ENCODE results near the gene PHKA2.

The PHKA2 gene

GRCh38 chrX:18887177-18887824, 96.6 kb downstream of the PHKA2 start:
- DNase-seq: no peak

DNA sequence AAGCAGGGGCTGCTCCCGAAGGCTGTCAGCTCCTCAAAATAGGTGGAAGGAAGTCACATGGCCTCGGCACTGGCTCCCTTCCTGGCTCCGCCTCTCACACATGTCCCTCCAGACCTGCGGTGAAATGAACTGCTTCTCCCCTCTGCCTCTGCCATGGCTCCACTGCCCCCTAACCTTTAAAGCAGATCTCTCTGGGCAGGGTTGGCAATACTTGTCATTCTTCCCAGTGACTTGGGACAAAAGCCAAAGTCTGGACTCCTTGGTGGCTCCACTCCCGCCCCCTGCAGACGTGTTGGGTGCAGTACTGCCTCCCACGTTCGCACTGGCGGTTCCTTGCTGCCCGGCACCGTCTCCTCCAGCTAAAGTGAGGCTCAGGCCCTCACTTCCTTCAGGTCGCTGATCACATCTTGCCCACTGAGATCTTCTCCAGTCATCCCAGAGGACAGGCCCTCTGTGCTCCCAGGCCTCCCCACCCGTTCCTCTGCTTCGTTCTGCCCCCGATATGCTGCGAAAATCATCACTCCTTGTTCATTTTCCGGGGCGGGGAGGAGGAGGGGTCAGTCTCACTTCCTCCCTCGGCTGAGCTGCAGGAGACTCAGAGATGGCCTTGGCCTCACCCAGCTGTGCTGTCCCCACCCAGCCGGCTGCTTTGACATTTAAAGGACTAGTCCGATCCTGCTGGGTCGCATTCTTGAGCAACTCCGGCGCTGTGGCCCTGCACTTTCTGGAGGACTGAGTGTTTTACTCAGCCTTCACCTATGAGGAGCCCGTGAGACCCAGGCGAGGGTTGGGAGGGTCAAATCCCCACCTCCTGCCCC, 97.4 kb downstream of the PHKA2 start:
- peak; percentile 40 for DNase-seq

- DNase-seq: no peak
These were observed 97.9 kb downstream of the PHKA2 start for GRCh38 chrX:18886005-18886343.

DNA sequence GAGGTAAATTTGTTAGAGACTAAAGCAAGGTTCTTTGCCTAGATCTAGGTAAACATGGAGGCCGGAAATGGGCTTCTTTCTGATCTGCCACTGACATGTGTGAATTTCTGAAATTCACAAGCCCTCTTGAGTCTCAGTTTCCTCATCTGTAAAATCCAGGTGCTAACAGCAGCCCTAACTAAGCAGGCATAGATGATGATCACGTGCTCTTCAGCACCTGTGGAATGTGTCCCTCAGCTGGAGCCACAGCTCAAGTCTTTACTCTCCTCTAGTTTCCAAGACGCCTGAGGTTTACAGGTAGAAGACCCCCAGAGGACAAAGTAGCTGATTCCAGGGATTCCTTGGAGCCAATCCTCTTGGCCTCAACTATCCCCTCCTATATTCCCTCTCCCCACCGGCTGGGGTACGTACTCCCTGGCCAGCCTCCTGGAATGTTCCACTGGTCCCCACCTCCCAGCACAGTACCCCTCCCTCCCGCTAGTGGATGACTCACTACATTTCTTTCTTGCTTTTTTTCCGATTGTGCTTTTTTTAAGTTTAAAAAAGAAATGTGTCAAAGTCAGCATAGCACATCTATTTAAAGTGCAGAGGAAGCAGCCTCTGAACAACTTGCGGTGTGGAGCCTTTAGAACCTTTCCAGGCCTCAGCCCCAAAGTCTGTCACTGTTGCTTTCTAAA, 98.4 kb downstream of the PHKA2 start:
- peak; percentile 3 for DNase-seq

DNA sequence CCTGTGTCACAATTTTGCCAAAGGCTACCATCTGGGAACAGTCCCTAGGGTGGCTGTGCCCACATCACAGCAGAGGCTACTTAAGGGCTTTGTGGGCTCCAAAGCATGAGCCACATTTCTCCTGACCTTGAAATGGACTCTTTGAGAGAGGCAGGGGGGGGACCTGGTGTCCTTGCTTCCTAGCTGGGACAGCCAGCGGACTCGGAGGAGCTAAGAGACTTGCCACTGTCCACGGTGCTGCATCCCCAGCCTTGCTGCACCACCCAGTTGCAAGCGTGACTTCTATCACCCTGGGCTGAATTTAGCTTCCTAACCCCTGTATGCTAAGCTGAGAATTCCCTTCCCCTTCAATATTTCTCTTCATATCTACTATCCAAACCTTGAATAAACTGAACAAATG, 99.0 kb downstream of the PHKA2 start:
- no peak for DNase-seq

DNA sequence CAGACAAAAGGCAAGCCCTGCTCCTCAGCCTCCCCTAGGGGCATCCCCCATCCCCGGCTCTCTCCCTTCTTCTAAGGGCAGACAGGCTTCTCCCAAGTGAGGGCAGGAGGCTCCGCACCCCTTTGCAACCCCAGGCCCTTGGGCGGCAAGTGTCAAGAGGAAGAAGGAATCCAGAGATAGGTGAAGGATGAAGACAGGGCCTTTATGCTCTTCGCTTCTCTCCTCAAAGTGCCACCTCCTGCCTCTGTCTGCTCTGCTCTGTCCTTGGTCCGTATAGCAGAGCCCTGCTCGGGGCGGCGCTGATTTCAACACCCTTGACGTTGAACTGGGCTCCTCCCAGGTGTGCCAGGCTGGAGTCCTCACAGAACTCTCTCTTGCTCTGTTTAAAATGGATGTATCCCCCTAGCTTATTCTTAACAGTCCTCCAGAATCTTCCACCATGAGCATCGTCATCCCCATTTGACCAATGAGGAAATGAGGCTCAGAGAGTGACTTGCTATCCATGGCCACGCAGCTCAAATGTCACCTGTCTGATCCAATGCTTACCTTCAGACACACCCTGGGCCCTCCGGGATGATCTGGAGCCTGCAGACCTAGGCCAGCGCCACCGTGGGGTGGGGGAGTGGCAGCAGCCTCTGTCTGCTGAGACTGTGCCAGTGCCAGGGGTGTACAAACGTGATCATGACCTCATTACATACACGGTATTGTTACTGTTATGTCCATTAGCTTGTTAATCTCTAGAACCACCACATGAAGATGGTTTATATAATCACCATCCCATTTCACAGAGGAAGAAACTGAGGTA, 99.8 kb downstream of the PHKA2 start:
- DNase-seq: no peak

DNA sequence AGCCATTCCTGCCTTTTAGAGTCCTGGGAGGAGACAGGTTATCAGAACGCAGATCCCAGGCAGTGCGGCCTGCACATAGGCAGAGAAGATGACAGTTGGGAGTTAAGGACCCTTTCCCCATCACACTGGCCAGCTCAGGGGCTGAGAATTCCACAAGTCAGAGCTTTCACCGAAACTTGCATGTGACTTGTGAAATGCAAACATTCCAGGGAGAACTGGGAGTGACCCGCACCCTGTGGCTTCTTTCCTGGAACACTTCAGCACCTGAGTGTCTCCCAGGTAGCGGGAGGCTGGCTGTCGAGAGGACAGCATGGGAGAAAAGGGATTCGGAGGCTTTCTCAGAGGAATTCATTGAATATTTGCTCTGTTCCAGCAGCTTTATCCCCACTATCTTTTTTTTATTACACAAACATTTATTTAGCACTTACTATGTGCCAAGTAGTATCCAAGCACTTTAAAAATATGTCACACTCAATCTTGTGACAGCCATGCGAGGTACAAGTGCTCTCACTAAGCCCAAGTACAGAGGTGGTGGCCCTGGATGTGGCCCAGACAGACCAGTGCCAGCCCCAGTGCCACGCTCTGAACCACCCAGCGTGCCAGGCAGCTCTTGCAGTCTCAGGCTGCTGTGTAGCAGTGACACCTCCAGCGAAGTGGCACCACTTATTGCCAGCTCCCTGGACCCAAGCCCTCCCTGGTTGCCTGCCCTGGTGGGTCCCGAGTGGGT, 100.5 kb downstream of the PHKA2 start:
- DNase-seq: no peak

DNA sequence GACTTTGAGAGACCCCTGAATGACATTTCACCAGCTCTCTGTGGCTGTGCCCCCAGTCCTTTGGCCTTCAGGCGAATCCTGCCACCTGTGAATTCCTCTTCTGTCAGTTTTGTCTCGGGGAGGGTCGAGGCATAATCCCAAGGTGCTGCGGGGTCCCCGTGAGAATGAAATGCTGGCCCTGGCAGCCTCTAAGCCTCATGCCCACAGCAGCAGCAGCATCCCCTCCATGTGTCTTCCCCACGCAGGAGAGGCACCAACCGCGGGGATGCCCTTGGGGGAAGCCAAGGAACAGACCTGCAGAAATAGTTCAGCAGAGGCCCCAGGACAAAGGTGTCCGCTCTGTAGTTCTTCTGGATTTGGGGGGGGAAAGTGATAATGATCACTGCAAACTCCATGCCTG, 104.8 kb downstream of the PHKA2 start:
- DNase-seq: no peak

GRCh38 chrX:18877469-18877868, 106.4 kb downstream of the PHKA2 start:
- no peak for DNase-seq

DNA sequence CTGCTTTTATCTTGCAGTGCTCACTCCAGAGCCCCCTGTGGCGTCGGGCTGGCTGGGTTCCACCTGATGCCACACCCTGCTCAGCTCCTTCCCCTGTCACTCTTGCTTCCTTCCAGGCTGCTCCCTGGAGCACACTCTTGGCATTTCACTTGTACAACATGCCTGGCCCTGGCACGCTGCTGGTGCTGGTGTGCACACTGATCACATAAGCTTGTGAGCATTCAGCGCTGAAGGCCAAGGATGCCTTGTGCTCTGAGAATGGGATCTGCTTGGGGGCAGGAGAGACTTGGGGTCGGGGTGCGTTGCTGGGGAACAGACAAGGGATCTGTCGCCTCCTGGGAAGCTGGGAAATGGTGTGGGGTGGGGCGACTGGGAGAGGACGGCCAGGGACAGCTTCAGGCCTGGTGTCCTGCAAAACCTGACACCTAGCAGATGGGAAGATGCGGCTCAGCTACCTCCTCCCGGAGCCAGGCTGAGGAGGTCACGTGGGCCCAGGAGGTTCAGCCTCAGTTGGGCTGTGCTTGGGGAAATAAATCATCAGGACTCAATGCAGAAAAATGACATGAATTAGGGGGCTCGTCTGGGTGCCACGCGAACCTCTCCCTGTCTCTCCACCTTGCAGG, 108.5 kb downstream of the PHKA2 start:
- DNase-seq: no peak

GRCh38 chrX:18874560-18875255, 109.2 kb downstream of the PHKA2 start:
- no peak for DNase-seq

DNA sequence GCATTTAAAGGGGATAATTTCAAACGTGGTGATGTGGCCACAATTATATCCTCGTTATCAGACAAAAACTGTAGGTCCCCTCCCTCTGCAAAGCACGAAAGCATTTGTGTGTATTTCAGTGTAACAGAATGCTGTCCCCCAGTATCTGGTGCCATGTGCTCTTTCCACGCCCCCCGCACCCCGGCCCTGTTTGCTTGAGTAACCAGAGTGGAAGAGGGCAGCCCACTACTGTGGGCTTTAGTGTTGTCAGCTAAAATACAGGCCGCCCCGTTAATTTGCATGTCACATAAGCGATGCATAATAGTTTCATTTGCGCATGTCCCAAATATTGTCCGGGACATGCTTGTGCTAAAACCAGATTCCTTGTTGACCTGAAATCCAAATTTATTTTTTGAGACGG, 110.1 kb downstream of the PHKA2 start:
- DNase-seq: no peak

DNA sequence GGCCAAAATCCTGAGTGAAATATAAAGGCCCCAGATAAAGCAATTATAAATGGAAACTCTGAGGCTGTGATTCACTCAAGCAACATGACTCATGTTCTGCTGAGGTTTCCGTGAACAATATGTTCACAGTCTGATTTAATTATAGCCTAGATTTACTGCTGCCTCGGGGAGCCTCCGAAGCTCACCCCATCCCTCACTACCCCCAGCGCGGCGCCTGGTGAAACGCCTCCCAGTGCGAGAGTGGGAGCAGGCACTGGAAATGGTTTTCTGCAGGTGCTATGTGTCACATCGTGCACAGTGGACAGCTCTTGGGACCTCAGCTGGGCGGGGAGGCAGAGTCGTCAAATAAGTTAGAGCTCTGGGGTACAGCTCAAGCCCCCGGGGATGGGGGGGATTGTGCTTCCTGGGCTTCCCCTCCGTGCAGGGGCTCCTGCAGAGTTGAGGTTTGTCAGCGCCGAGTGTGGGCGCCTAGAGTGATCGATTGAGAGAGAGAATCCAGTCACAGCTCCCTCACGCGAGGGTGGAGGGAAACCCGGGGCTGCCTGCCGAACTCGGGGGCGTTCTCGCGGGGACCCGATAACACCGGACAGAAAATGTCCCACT, 110.6 kb downstream of the PHKA2 start:
- DNase-seq: no peak

- no peak for DNase-seq
These were observed 111.3 kb downstream of the PHKA2 start for GRCh38 chrX:18872621-18873020.

DNA sequence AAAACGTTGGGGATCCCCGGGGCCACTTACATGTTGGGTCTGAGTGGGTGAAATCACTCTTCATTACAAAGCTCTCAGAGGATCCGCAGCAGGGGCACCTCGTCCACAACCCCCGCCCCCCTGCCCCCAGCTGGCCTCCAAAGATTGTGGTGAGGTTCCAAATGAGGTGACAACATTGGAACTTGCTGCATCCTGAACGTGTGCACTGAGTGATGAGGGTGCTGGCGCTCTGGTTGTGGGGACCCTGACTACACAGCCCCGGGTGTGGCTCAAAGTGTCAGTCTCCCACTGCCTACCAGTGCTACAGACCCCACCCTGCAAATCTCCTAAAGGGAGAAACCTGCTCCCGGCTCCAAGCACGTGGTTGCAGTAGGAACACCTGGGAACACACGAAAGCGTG, 111.9 kb downstream of the PHKA2 start:
- no peak for DNase-seq

- no peak for DNase-seq
These were observed 112.6 kb downstream of the PHKA2 start for GRCh38 chrX:18871161-18871890.

GRCh38 chrX:18864390-18864920, 119.5 kb downstream of the PHKA2 start:
- no peak for DNase-seq

- no peak for DNase-seq
These were observed 122.4 kb downstream of the PHKA2 start for GRCh38 chrX:18861511-18861910.

- no peak for DNase-seq
These were observed 127.3 kb downstream of the PHKA2 start for GRCh38 chrX:18856645-18856997.

Measured in CD4-positive, alpha-beta T cell treated with Interleukin-17A for 1 hour (primary cell).